HG02763 (cell line): Measurements from ENCODE around the gene SPATA6L.

Source experiments
- ATAC-seq: cut with Tn5 transposase; IDR thresholded peaks from one replicate; pipeline ENCODE4 v1.9.1; 2021; ENCODE audit warnings: mild to moderate bottlenecking, moderate library complexity; ENCODE audit not compliant: unreplicated experiment

Gene SPATA6L, protein sequence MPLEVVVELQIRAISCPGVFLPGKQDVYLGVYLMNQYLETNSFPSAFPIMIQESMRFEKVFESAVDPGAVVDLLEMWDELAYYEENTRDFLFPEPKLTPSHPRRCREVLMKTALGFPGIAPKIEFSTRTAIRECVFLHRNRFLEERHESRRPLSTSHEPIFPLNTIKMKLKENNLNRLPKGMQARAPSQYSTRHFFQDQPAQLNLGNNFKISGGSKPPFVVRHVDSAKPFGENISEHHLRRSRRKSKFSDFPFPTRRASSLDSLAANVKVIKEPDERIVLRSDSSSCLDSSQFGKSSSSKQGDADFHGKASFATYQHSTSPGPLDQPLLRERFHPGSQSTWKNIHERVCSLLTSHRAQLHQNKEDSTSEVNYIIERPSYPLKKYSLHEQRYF

DNA sequence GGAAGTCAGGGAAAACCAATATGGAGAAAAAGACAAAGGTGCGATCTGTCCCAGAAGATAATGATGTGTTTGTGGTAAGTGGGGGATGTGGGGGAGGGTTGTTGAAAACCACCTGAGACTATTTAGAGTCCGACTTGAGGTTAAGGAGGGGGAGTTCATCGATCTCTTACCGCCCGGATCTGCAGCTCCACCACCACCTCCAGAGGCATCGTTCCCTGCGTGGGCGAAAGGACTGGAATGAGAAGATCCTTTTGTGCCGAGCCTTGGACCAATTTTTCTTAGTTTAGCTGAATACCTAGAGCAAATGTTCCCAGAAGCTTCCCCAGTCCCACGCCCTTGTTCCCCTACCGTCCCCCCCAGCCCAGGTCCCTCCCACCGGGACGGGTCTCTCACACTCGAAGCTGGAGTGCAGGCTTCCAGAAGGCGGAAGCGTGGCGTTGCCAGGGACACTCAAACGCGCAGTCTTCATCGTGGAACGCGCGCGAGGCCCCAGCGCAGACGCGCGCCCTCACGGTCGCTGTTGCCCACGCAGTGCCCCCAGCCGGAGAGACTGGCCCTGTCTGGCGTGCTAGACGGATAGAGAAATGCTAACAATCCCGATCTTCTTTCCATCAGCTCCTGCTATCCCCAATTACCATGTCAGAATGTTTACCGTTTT lies at the start of gene SPATA6L:
TSS of gene SPATA6L (minus strand) at position 439 of the 658 bp plus-strand sequence. CDS start at position 209, 230 bp downstream.
- ATAC-seq = no peak

DNA sequence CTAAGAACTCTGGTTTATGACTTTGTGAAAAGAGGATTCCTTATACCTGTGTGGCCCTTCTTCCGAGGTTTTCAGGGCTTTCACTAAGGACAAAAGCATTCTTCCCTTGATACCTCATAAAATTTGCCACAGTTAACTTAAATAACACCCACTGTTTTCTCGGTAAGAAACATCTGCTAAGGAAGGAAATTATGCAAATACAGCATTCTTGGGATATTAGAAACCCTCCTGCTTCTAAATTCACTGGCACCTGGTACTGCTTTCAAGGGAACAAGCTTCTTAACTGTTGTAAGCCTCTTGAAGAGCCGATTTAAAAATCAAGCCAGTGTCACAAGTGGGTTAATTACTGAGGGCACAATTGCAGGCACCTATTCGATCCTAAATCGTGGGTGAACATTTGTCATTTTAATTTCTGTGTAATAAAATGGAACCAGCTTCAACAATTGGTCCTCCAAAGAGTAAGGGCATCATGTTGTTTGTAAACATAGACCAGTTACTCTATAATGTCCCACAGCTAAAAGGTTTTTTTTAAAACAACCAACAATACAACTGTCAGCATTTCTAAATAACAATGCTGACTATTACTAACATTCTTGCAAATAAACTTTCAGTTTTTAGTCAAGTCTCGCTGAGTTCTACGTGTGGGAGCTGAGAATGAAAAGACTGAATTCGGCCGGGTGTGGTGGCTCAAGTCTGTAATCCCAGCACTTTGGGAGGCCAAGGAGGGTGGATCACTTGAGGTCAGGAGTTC lies 48.2 kb upstream of the SPATA6L start:
- ATAC-seq = no peak

- no peak for ATAC-seq
Observed at GRCh38 chr9:4713849-4714248, 47.6 kb upstream of the SPATA6L start.

DNA sequence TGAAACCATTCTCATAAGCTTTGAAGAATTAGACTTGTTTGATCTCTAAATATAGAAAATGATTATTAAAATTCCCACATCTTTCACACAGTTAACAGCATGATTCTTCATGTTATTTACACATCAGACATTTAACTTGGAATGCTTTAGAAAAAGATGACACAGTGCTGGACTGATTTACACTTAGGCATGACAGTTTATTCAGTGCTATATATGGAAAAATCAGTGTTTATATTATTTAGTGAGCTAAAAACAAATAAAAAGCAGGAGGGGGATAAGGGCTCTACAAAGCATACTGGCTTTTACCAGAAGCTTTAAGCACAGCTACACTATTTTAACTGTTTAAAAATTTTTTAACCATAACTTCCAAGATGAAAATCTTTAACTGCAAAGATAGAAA lies 43.1 kb upstream of the SPATA6L start:
- ATAC-seq = no peak

DNA sequence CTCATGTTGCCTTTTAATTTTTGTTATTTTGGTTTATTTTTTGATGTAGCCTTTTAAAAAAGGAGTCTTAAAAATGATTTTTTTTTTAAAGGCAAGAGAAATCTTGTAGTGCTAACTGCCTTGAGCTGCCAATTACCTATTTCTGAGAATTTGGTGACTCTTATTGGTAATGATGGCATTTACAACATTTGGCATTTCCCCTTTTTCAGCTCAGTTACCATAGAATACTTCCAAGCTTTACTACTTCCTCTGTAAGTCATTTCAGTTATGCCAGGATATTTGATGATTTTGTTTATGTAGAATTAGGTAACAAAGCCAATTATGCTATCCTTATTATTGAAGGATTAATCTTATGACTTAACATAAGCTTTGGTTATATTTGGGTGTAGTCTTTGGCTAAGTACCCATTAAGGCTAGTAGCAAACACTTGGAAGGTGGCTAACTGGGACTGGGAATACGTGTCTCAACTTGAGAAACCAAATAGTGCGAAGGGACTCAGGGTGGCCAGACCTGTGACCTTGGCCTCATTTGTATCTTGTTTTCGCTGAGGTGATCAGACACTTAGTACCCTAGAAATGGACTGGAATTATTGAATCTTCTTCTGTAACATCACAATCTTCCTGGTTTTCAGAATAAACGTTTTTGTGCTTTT lies 40.8 kb upstream of the SPATA6L start:
- no peak for ATAC-seq

- ATAC-seq = no peak
Observed at GRCh38 chr9:4706021-4706420, 39.7 kb upstream of the SPATA6L start.

GRCh38 chr9:4704129-4704528 lies 37.8 kb upstream of the SPATA6L start:
- ATAC-seq = no peak

DNA sequence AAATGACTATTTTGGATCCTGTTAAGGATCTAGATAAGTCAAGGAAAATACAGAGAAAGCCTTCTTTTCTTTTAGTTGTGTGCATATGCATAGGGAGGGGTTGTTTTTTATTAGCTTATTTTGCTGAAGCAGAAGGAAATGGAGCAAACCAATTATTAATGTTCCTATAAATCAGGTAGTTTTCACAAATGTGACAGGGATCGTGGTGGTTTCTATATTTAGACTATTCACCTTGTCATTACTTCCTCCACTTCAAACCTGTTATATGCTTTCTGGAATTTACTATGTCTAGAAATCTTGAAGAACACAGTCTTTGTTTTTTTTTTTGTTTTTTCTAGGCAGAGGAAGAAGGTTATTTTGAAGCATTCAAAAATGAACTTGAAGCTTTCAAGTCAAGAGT lies 35.2 kb upstream of the SPATA6L start:
- ATAC-seq = no peak

GRCh38 chr9:4700932-4701331 lies 34.7 kb upstream of the SPATA6L start:
- no peak for ATAC-seq

- ATAC-seq = no peak
Observed at GRCh38 chr9:4700091-4700490, 33.8 kb upstream of the SPATA6L start.

DNA sequence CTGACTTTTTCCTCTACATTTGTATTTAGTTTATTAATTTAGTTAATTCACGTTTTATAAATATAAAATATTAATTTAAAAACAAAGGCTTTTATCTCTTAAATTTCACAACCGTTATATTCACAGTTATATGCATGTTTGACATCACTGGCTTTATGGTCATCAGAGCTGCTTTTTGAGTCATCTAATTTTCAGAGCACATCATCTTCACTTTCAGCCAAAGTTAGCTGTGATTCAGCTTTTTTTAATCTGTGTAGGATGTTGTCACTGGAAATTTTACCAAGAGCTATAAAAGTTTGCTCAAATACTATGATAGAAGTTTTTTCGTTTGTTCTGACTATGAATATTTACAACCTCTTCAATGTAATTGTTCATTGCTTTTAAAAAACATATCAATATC lies 25.5 kb upstream of the SPATA6L start:
- ATAC-seq = no peak

GRCh38 chr9:4690144-4690543 lies 23.9 kb upstream of the SPATA6L start:
- ATAC-seq = peak; percentile 40

DNA sequence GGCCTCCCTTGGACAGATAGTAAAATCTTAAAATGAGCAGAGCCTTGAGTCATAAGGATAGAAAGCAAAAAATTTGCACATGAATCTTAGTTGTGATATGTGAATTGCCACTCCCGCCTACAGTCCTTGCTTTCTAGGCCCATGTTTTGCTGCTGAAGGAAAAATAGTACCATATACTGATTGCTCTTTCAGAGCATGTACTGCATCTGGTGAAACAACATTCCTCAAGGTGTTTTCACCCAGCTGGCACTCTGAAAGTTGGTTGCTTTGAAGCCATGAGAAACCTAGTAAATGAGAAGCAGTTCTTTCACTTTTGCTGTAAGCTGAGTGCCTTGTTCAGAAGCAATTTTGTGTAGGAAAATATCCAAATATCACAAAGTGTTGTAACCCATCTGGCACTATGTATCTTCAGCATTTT lies 23.4 kb upstream of the SPATA6L start:
- ATAC-seq = peak; percentile 65

DNA sequence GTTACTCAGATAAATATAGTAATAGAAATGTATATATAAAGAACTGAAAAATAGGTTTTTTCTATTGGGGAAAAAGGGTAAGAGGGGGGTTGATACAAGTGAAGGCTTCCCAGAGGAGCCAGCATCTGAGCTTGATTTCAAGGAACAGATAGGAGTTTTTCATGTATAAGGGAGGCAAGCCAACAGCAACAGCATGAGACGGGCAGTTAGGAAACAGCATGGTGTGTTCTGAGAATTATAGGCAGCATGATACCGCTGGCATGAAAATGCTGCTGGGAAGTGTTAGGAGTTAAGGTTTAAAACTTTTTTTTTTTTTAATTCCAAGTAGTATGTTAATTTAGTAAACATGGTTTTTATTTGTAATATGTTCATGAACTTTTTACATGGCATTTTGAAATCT lies 22.7 kb upstream of the SPATA6L start:
- no peak for ATAC-seq

GRCh38 chr9:4686584-4686983 lies 20.3 kb upstream of the SPATA6L start:
- ATAC-seq = no peak

DNA sequence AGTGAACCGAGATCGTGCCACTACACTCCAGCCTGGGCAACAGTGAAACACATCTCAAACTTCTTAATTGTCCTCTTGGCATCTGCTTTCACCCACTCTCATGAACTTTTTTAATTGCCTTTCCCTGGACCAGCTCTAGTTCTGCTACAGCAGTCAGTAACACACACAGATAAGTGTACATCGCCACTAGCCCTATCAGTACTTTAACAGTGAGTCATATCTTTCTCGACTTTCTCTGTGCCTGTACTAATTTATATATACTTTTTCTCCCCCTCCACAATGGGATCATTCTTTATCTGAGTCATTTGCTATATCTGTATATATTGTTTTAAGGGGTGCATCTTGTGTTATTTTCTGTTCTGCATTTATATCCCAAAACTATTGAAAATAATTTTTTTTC lies 19.8 kb upstream of the SPATA6L start:
- ATAC-seq = no peak

- ATAC-seq = no peak
Observed at GRCh38 chr9:4684820-4685219, 18.5 kb upstream of the SPATA6L start.

- ATAC-seq = no peak
Observed at GRCh38 chr9:4680750-4681149, 14.5 kb upstream of the SPATA6L start.

GRCh38 chr9:4680173-4680525 lies 13.9 kb upstream of the SPATA6L start:
- ATAC-seq = no peak

GRCh38 chr9:4679268-4680172 lies 13.2 kb upstream of the SPATA6L start, which contains the start of gene CDC37L1:
TSS of gene CDC37L1 (plus strand) at chr9:4679569. CDS start at chr9:4679768, 199 bp downstream.
- ATAC-seq = peak; percentile 98
